Kidney (tissue), 14 donors: ENCODE data around the gene PLCB2. TPM values are rescaled to one million over a fixed set of nuclear protein-coding genes. Genes with fewer than 3 reads are reported as not detected.
A peak's percentile ranks its signal among the peaks of the same experiment; 100 is the strongest.

Source experiments
- DNase-seq, 5 donors: peaks; one replicate each; pipeline ENCODE4 v3.0.0-alpha.2; 2013 to 2020
- FAIRE-seq: peaks from 2 replicates; lab custom pipeline; 2012; peaks lifted over from hg19 to GRCh38; lab: Jason Lieb, UNC
- H3K27ac ChIP-seq, 2 donors: one replicate each; pipeline ENCODE4 v1.7.0; 2013; ENCODE audit warnings: low read depth in 2 of 2, low read length in 2 of 2, inconsistent platforms in 1 of 2
- H3K27me3 ChIP-seq: one replicate; pipeline ENCODE4 v1.7.1; 2013; ENCODE audit warnings: low read length, inconsistent platforms; ENCODE audit not compliant: control insufficient read depth, insufficient read depth
- H3K36me3 ChIP-seq, 3 donors: one replicate each; pipeline versions ENCODE4 v1.7.0 to v1.7.1; 2013; ENCODE audit warnings: low read length in 3 of 3, control low read depth in 1 of 3, inconsistent platforms in 1 of 3; ENCODE audit not compliant: insufficient read depth in 3 of 3, control insufficient read depth in 2 of 3
- H3K4me1 ChIP-seq, 3 donors: one replicate each; pipeline versions ENCODE4 v1.7.0 to v1.7.1; 2013; ENCODE audit warnings: low read length in 3 of 3, inconsistent platforms in 1 of 3, low read depth in 1 of 3; ENCODE audit not compliant: control insufficient read depth in 2 of 3, insufficient read depth in 2 of 3
- H3K4me3 ChIP-seq, 3 donors: one replicate each; pipeline versions ENCODE4 v1.7.0 to v1.8.1; 2013; ENCODE audit warnings: low read length in 3 of 3, control low read depth in 1 of 3, inconsistent platforms in 1 of 3
- H3K9ac ChIP-seq, 3 donors: one replicate each; pipeline versions ENCODE4 v1.7.0 to v1.7.1; 2013; ENCODE audit warnings: low read length in 3 of 3, control low read depth in 1 of 3, inconsistent platforms in 1 of 3
- H3K9me3 ChIP-seq, 3 donors: one replicate each; pipeline versions ENCODE4 v1.7.0 to v1.7.1; 2013; ENCODE audit warnings: low read length in 3 of 3, control low read depth in 1 of 3, inconsistent platforms in 1 of 3; ENCODE audit not compliant: control insufficient read depth in 2 of 3, insufficient read depth in 1 of 3
- intact Hi-C: fragments of 100-400 bp; cut with DNase I; formaldehyde crosslinking; loops from one replicate; pipeline ENCODE4 v1.11.1; 2022
- polyA plus RNA-seq: library from polyadenylated mRNA; stranded (reverse); fragments of 350-450 nt; fragmentation: Illumina TruSeq; extraction: RNeasy Lipid Tissue Mini Kit (QIAGEN cat#74804); gene quantifications from one replicate; pipeline ENCODE4 v1.2.3, GENCODE V29; 2014; ENCODE audit warnings: low read depth, low replicate concordance; ENCODE audit not compliant: insufficient read depth
- total RNA-seq: library from RNA; stranded (reverse); fragmentation: NEBNext Ultra II Directional; extraction: Animal tissue kit (Norgen Biotek cat#: 25700); gene quantifications from one replicate; pipeline ENCODE4 v1.2.1, GENCODE V29; 2021
- TF ChIP-seq, protein P1 (sequence below): IDR thresholded peaks from 3 replicates; pipeline ENCODE4 v1.5.1; 2012; ENCODE audit warnings: mild to moderate bottlenecking, moderate library complexity, borderline replicate concordance; ENCODE audit not compliant: insufficient read depth; ENCODE audit errors: extremely low read depth
- donor health status: control.
- donor health status: control.
- donor health status: control.
- donor health status: control.
- donor health status: control.
- donor health status: DM: yes; HTN: yes; CAD: no.
- donor health status: Normal renal cell carcinoma (clear cell type).

The PLCB2 gene
- total and polyA plus RNA-seq, 2 donors from 2014 or later = 4.4 to 37.2 TPM

DNA sequence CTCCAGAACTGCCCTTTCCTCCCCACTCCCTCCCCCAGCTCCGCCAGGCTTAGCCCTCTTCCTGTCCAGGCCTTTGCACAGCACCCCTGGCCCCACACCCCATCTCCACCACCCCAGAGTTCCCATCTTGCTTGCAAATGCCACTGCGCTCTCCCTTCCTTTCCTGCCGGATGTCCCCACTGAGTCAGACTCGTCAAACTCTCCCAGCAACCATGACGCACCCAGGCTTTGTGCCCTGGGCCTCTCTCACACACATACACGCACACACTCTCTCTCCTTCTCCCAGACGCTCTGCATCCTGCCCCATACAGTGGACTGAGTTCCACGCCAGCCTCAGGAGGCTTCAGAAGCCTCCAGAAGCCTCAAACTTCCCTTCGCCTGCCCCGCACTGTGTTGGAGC, 35.8 kb upstream of the PLCB2 start:
- Histone ChIP-seq H3K27me3 (no peaks in the 10 kb centered on the region), H3K36me3 (no peaks in the 10 kb centered on the region), H3K4me1 (peaks cover 0 to 29% (median 14%) of the 10 kb centered on the region in 3 donors), H3K9me3 (no peaks in the 10 kb centered on the region), H3K4me3 (no peak overlapping the region), H3K9ac (no peak overlapping the region), H3K27ac (no peak overlapping the region)
- TF ChIP-seq, protein P1, sequence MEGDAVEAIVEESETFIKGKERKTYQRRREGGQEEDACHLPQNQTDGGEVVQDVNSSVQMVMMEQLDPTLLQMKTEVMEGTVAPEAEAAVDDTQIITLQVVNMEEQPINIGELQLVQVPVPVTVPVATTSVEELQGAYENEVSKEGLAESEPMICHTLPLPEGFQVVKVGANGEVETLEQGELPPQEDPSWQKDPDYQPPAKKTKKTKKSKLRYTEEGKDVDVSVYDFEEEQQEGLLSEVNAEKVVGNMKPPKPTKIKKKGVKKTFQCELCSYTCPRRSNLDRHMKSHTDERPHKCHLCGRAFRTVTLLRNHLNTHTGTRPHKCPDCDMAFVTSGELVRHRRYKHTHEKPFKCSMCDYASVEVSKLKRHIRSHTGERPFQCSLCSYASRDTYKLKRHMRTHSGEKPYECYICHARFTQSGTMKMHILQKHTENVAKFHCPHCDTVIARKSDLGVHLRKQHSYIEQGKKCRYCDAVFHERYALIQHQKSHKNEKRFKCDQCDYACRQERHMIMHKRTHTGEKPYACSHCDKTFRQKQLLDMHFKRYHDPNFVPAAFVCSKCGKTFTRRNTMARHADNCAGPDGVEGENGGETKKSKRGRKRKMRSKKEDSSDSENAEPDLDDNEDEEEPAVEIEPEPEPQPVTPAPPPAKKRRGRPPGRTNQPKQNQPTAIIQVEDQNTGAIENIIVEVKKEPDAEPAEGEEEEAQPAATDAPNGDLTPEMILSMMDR = no peak
- no peak for FAIRE-seq
- peak in 1 of 5 donors; percentile 68 for DNase-seq
- intact Hi-C loops = no loop called here

DNA sequence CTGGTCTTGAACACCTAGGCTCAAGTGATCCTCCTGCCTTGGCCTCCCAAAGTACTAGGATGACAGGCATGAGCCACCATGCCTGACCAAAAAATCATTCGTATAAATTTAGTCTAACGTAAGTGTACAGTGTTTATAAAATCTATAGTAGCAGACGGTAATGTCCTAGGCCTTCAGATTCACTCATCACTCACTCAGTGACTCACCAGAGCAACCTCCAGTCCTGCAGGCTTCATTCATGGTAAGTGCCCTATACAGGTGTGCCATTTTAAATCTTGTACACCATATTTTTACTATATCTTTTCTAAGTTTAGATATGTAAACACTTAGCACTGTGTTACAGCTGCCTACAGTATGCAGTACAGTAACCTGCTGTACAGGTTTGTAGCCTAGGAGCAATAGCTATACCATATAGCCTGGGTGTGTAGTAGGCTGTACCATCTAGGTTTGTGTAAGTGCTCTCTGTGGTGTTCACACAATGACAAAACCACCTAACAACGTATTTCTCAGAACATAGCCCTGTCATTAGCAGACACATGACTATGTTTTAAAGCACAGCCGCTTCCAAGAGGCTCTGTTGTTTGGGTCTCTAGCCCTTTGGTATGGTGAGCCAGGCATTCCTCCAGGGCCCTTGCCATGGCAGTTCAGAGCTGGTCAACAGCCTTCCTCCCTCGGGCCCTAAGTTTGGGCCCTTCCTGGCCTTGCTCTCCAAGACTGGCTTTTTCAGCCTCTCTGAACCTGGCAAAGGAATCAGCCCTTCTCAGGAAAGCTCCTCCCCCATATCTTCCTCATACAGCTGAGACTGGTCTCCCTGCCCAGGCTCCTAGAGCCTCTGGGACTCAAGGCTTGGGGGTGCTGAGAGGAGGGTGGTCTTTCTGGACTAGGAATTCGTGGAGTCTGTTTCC, 34.9 kb upstream of the PLCB2 start:
- peaks cover 0 to 33% (median 18%) of the 10 kb centered on the region in 3 donors for H3K4me1 ChIP-seq
- no peaks in the 10 kb centered on the region for H3K9me3 ChIP-seq
- intact Hi-C loops = no loop called here
- no peaks in the 10 kb centered on the region for H3K27me3 ChIP-seq
- H3K4me3 ChIP-seq = no peak overlapping the region
- H3K27ac ChIP-seq = no peak overlapping the region
- peak overlapping the region in 1 of 3 donors; percentile 12 for H3K9ac ChIP-seq
- DNase-seq = peak in 1 of 5 donors; percentile 30
- H3K36me3 ChIP-seq = no peaks in the 10 kb centered on the region
- TF ChIP-seq, protein P1 = no peak
- FAIRE-seq = no peak

DNA sequence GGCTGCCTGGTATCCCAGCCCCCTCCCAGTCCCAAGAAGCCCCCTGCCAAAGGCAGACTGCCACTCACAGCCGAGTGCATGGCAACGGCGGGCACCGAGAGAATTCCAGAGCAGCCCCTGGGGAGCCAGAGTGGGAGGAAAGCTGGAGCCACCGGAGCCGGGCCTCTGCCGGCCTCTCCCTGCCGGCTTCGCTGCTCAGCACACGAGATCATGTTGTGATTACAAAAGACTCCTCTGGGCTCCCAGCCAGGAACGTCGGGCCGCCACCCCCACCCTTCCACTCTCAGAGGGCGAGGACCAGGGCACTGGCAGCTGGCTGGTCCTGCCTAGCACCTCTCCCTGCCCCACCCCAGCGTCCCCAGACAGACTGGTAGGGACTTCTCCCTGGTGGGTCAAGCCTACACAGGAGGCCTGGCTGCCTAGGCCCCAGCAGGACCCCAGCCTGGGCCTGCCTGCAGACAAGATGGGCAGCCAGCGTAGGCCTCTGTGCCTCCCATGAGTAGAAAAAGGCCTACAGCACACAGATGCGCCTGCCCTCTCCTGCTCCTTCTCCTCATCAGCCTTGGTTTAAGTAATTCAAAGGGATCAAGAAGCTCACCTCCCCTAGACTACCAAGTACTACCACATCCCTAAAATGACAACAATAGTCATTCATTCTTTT, 33.1 kb upstream of the PLCB2 start, which contains the start of gene CCDC9B:
Gene CCDC9B, minus strand, starts transcription at position 200 of the 661 bp plus-strand sequence. Its CDS starts 120 bp downstream, at position 80.
- intact Hi-C loops = no loop called here
- peak; percentile 86 to 97 (median 90) for DNase-seq
- no peaks in the 10 kb centered on the region for H3K27me3 ChIP-seq
- H3K4me1 ChIP-seq = peaks cover 0 to 33% (median 18%) of the 10 kb centered on the region in 3 donors
- H3K9me3 ChIP-seq = no peaks in the 10 kb centered on the region
- peak within 1 kb of the TSS; percentile 89 to 96 for H3K27ac ChIP-seq
- TF ChIP-seq, protein P1 = no peak
- no peaks in the 10 kb centered on the region for H3K36me3 ChIP-seq
- peak within 1 kb of the TSS in 2 of 3 donors; percentile 61 to 77 for H3K9ac ChIP-seq
- no peak for FAIRE-seq
- H3K4me3 ChIP-seq = peak within 1 kb of the TSS in 2 of 3 donors; percentile 28 to 43
